HepG2 (cell line): Measurements from ENCODE around the gene CPVL. TPM values are rescaled to one million over a fixed set of nuclear protein-coding genes. Genes with fewer than 3 reads are reported as not detected.

Experiments
- KDM4B ChIP-seq: sonication (generic); formaldehyde crosslinking; IDR thresholded peaks from 2 replicates; pipeline ENCODE4 v1.4.0; 2020; ENCODE audit warnings: missing genetic modification reagents
- NFE2 ChIP-seq: sonication (generic); formaldehyde crosslinking; IDR thresholded peaks from 2 replicates; pipeline ENCODE4 v1.4.0; 2020; ENCODE audit warnings: missing genetic modification reagents
- PHF20 ChIP-seq: sonication (generic); formaldehyde crosslinking; IDR thresholded peaks from 2 replicates; pipeline ENCODE4 v1.5.0; 2020; ENCODE audit warnings: mild to moderate bottlenecking, missing genetic modification reagents
- SPEN ChIP-seq: sonication (generic); formaldehyde crosslinking; IDR thresholded peaks from 2 replicates; pipeline ENCODE4 v1.5.1; 2020; ENCODE audit warnings: low read depth, mild to moderate bottlenecking, missing genetic modification reagents
- TAF1 ChIP-seq: sonication (generic); formaldehyde crosslinking; IDR thresholded peaks from 2 replicates; pipeline ENCODE4 v1.4.0; 2020; ENCODE audit warnings: missing genetic modification reagents
- XBP1 ChIP-seq: sonication (generic); formaldehyde crosslinking; IDR thresholded peaks from 2 replicates; pipeline ENCODE4 v1.5.0; 2020; ENCODE audit warnings: missing genetic modification reagents
- ZBTB20 ChIP-seq: sonication (generic); formaldehyde crosslinking; IDR thresholded peaks from 2 replicates; pipeline ENCODE4 v1.8.1; 2023; ENCODE audit warnings: missing genetic modification reagents, low read depth, mild to moderate bottlenecking, borderline replicate concordance
- ZEB1 ChIP-seq: IDR thresholded peaks from 2 replicates; pipeline ENCODE4 v1.6.1; 2012; ENCODE audit warnings: mild to moderate bottlenecking, low read depth, inconsistent platforms; ENCODE audit not compliant: insufficient replicate concordance
- ZNF282 ChIP-seq: fragments of 450-650 bp; IDR thresholded peaks from 2 replicates; pipeline ENCODE4 v1.6.1; 2018; ENCODE audit not compliant: partially characterized antibody
- ZNF34 ChIP-seq: sonication (generic); formaldehyde crosslinking; IDR thresholded peaks from 2 replicates; pipeline ENCODE4 v1.4.0; 2020; ENCODE audit warnings: mild to moderate bottlenecking, missing genetic modification reagents, borderline replicate concordance
- ZNF746 ChIP-seq: sonication (generic); formaldehyde crosslinking; IDR thresholded peaks from 2 replicates; pipeline ENCODE4 v1.8.0; 2022; ENCODE audit warnings: mild to moderate bottlenecking, missing genetic modification reagents
- ZNF776 ChIP-seq: sonication (generic); formaldehyde crosslinking; IDR thresholded peaks from 2 replicates; pipeline ENCODE4 v1.4.0; 2020; ENCODE audit warnings: mild to moderate bottlenecking, missing genetic modification reagents
- ZNF790 ChIP-seq: sonication (generic); formaldehyde crosslinking; IDR thresholded peaks from 2 replicates; pipeline ENCODE4 v1.8.0; 2022; ENCODE audit warnings: missing genetic modification reagents, mild to moderate bottlenecking, borderline replicate concordance
- ZNF792 ChIP-seq: IDR thresholded peaks from 2 replicates; pipeline ENCODE4 v1.6.1; 2016
- polyA plus RNA-seq, 8 experiments: library from polyadenylated mRNA; depleted of rRNA in 3 of 8; stranded (reverse) in 7 of 8; unstranded in 1 of 8; fragments of >200 nt; fragmentation: Illumina TruSeq in 4 of 8; extraction: Trizol in 4 of 8; gene quantifications; 2 replicates each; pipeline versions ENCODE4 v1.2.1 to v1.2.3, GENCODE V29; 2011 to 2016; ENCODE audit warnings: low read depth in 4 of 8, missing spikeins in 1 of 8, mixed read lengths in 1 of 8; ENCODE audit not compliant: insufficient read depth in 1 of 8
- total RNA-seq, 5 experiments: library from RNA; depleted of rRNA; stranded (reverse); fragments of >200 nt; fragmentation: Illumina TruSeq; extraction: Trizol; gene quantifications; 2 replicates each; pipeline ENCODE4 v1.2.3, GENCODE V29; 2016; ENCODE audit warnings: low read depth in 1 of 5
- TF ChIP-seq, protein P1 (sequence below): IDR thresholded peaks from 2 replicates; pipeline ENCODE4 v1.6.1; 2016
- TF ChIP-seq, protein P2 (sequence below): sonication (generic); formaldehyde crosslinking; IDR thresholded peaks from 2 replicates; pipeline ENCODE4 v1.8.0; 2022; ENCODE audit warnings: missing genetic modification reagents, mild to moderate bottlenecking, borderline replicate concordance
- TF ChIP-seq, protein P3 (sequence below): sonication (generic); formaldehyde crosslinking; IDR thresholded peaks from 2 replicates; pipeline ENCODE4 v1.4.0; 2020; ENCODE audit warnings: missing genetic modification reagents
- TF ChIP-seq, protein P4 (sequence below): sonication (generic); formaldehyde crosslinking; IDR thresholded peaks from 2 replicates; pipeline ENCODE4 v1.4.0; 2020; ENCODE audit warnings: missing genetic modification reagents, borderline replicate concordance

The CPVL gene
- total and polyA plus RNA-seq, 2 of the 13 experiments (the other 11 are each of a cell fraction or from before 2014, with no cell fraction given) = 59.2 to 294 TPM

DNA sequence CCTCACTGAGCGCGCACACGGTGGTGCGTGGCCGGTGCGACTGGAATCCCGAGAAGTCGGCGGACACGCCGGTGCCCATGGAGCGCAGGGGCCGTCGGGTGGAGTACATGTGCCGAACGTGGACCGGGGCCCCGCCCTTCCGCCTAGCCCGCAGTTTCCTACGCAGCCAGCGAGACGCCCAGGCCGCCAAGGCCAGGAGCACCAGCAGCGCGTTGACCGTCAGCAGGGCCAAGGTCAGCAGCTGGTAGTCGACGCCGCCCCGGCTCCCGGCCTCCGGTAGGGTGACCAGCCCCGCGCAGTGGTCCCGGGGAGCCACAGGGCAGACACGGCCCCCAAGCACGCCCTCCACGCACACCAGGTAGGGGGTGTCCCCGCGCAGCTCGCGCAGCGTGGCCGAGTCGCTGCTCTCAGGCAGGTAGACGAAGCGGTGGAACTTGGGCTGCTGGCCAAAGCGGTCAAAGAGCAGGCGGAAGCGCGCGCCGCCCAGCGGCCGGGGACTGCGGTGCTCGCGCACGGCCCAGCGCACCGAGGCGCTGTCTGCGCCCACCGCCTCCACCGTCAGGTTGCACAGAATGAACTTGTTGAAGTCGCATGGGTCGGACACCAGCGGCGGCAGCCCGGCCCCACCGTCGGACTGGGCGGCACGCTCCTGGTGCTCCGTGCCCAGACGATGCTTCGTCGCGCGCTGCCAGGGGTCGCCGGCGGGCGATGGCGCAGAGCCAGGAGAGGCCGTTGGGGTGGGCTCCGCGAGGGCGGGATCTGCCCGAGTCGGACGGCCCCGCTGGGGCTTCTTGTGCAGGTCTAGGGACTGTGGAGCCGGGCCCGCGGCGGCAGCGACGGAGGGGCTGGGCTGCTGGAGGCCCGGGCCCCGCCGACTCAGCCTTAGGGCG lies 190.4 kb downstream of the CPVL start (continued):
- TF ChIP-seq, protein P1, sequence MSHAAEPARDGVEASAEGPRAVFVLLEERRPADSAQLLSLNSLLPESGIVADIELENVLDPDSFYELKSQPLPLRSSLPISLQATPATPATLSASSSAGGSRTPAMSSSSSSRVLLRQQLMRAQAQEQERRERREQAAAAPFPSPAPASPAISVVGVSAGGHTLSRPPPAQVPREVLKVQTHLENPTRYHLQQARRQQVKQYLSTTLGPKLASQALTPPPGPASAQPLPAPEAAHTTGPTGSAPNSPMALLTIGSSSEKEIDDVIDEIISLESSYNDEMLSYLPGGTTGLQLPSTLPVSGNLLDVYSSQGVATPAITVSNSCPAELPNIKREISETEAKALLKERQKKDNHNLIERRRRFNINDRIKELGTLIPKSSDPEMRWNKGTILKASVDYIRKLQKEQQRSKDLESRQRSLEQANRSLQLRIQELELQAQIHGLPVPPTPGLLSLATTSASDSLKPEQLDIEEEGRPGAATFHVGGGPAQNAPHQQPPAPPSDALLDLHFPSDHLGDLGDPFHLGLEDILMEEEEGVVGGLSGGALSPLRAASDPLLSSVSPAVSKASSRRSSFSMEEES = 0 out of 2 replicates have a peak, but pooled peaks have one; percentile 45
- TF ChIP-seq, protein P2, sequence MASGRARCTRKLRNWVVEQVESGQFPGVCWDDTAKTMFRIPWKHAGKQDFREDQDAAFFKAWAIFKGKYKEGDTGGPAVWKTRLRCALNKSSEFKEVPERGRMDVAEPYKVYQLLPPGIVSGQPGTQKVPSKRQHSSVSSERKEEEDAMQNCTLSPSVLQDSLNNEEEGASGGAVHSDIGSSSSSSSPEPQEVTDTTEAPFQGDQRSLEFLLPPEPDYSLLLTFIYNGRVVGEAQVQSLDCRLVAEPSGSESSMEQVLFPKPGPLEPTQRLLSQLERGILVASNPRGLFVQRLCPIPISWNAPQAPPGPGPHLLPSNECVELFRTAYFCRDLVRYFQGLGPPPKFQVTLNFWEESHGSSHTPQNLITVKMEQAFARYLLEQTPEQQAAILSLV (CRISPR knock-in tag) = peak; percentile 89
- TF ChIP-seq NFE2 (CRISPR knock-in tag) (no peak), ZNF790 (CRISPR knock-in tag) (peak; percentile 95; the same call in 1 of the 2 replicates), SPEN (CRISPR knock-in tag) (peak; percentile 86), ZNF34 (CRISPR knock-in tag) (peak; percentile 91; the same call in 1 of the 2 replicates), TAF1 (CRISPR knock-in tag) (peak; percentile 80), PHF20 (peak; percentile 22; the same call in 1 of the 2 replicates), ZNF746 (CRISPR knock-in tag) (peak; percentile 85), ZBTB20 (CRISPR knock-in tag) (peak; percentile 73; the same call in 1 of the 2 replicates), ZNF282 (no peak), ZNF776 (CRISPR knock-in tag) (peak; percentile 96; the same call in 1 of the 2 replicates), KDM4B (no peak; the same call in 1 of the 2 replicates), ZEB1 (peak; percentile 65), XBP1 (CRISPR knock-in tag) (no peak), ZNF792 (CRISPR knock-in tag) (peak; percentile 94)
- TF ChIP-seq, protein P3, sequence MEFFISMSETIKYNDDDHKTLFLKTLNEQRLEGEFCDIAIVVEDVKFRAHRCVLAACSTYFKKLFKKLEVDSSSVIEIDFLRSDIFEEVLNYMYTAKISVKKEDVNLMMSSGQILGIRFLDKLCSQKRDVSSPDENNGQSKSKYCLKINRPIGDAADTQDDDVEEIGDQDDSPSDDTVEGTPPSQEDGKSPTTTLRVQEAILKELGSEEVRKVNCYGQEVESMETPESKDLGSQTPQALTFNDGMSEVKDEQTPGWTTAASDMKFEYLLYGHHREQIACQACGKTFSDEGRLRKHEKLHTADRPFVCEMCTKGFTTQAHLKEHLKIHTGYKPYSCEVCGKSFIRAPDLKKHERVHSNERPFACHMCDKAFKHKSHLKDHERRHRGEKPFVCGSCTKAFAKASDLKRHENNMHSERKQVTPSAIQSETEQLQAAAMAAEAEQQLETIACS = peak; percentile 79
- TF ChIP-seq, protein P4, sequence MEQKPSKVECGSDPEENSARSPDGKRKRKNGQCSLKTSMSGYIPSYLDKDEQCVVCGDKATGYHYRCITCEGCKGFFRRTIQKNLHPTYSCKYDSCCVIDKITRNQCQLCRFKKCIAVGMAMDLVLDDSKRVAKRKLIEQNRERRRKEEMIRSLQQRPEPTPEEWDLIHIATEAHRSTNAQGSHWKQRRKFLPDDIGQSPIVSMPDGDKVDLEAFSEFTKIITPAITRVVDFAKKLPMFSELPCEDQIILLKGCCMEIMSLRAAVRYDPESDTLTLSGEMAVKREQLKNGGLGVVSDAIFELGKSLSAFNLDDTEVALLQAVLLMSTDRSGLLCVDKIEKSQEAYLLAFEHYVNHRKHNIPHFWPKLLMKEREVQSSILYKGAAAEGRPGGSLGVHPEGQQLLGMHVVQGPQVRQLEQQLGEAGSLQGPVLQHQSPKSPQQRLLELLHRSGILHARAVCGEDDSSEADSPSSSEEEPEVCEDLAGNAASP (CRISPR knock-in tag) = peak; percentile 57; the same call in 1 of the 2 replicates
